Mesendoderm (in vitro differentiated cells): ENCODE measurements around the gene NIPAL1.

Experiments used
- DNase-seq: peaks from one replicate; pipeline ENCODE4 v3.0.0; 2013
- H2AK5ac ChIP-seq: 2 replicates; pipeline ENCODE4 v1.6.1; 2013; ENCODE audit warnings: low read length, inconsistent platforms
- H2BK120ac ChIP-seq: 2 replicates; pipeline ENCODE4 v1.6.1; 2013; ENCODE audit warnings: low read depth, mild to moderate bottlenecking, low read length, moderate library complexity, mixed read lengths
- H2BK15ac ChIP-seq: replicated peaks from 2 replicates; pipeline ENCODE4 v1.6.1; 2013; ENCODE audit warnings: low read depth, mild to moderate bottlenecking, moderate library complexity
- H2BK5ac ChIP-seq: 2 replicates; pipeline ENCODE4 v1.6.1; 2013; ENCODE audit warnings: low read length, inconsistent platforms
- H3K18ac ChIP-seq: 2 replicates; pipeline ENCODE4 v1.6.1; 2013; ENCODE audit warnings: mild to moderate bottlenecking, low read length, mixed read lengths
- H3K23ac ChIP-seq: one replicate; pipeline ENCODE4 v1.6.1; 2013; ENCODE audit warnings: low read length
- H3K27ac ChIP-seq: 2 replicates; pipeline ENCODE4 v1.5.1; 2013; ENCODE audit warnings: low read depth, mild to moderate bottlenecking, inconsistent platforms, low read length, moderate library complexity
- H3K27me3 ChIP-seq: 2 replicates; pipeline ENCODE4 v1.6.1; 2013; ENCODE audit warnings: low read length, control low read depth, mild to moderate bottlenecking, inconsistent platforms; ENCODE audit not compliant: insufficient read depth, poor library complexity
- H3K36me3 ChIP-seq: 2 replicates; pipeline ENCODE4 v1.6.1; 2013; ENCODE audit warnings: low read length, inconsistent platforms; ENCODE audit not compliant: control insufficient read depth, insufficient read depth
- H3K4ac ChIP-seq: one replicate; pipeline ENCODE4 v1.6.1; 2013; ENCODE audit warnings: low read depth, mild to moderate bottlenecking, low read length, moderate library complexity
- H3K4me1 ChIP-seq: 2 replicates; pipeline ENCODE4 v1.6.1; 2013; ENCODE audit warnings: low read depth, low read length, inconsistent platforms; ENCODE audit not compliant: control insufficient read depth
- H3K4me2 ChIP-seq: 2 replicates; pipeline ENCODE4 v1.6.1; 2013; ENCODE audit warnings: low read length
- H3K4me3 ChIP-seq: 2 replicates; pipeline ENCODE4 v1.5.1; 2013; ENCODE audit warnings: mild to moderate bottlenecking, low read length
- H3K56ac ChIP-seq: one replicate; pipeline ENCODE4 v1.6.1; 2013; ENCODE audit warnings: low read length
- H3K79me1 ChIP-seq: 2 replicates; pipeline ENCODE4 v1.6.1; 2013; ENCODE audit warnings: low read length, inconsistent platforms
- H3K79me2 ChIP-seq: 2 replicates; pipeline ENCODE4 v1.6.1; 2013; ENCODE audit warnings: mild to moderate bottlenecking, low read length; ENCODE audit not compliant: control insufficient read depth, insufficient read depth
- H3K9ac ChIP-seq: 2 replicates; pipeline ENCODE4 v1.6.1; 2013; ENCODE audit warnings: low read length, inconsistent platforms
- H4K5ac ChIP-seq: one replicate; pipeline ENCODE4 v1.6.1; 2013; ENCODE audit warnings: low read length
- H4K8ac ChIP-seq: one replicate; pipeline ENCODE4 v1.6.1; 2013; ENCODE audit warnings: low read depth, mild to moderate bottlenecking, control low read depth, low read length, moderate library complexity
- WGBS: extraction: QIAGEN DNeasy Blood & Tissue Kit; methylation state at CpG from one replicate; pipeline ENCODE4 v1.1.7; 2013; ENCODE audit warnings: low lambda C conversion rate, missing lambda C conversion rate; ENCODE audit not compliant: insufficient coverage; ENCODE audit errors: extremely low coverage; 5-methylcytosine and 5-hydroxymethylcytosine counted together

The NIPAL1 gene

GRCh38 chr4:48049483-48049882 is 32.9 kb downstream of the NIPAL1 start:
- Histone ChIP-seq H3K4me3 (no peak overlapping the region), H2BK120ac (no peak overlapping the region), H3K79me2 (no peaks in the 10 kb centered on the region), H3K79me1 (no peaks in the 10 kb centered on the region), H2BK15ac (no peak overlapping the region), H3K36me3 (no peaks in the 10 kb centered on the region), H3K27ac (no peak overlapping the region), H3K4ac (no peak overlapping the region), H3K9ac (no peak overlapping the region), H2BK5ac (no peak overlapping the region), H3K18ac (no peak overlapping the region), H3K4me1 (no peaks in the 10 kb centered on the region), H3K56ac (no peak overlapping the region), H2AK5ac (no peak overlapping the region), H4K5ac (no peak overlapping the region), H3K4me2 (no peak overlapping the region), H3K23ac (peak overlapping the region; percentile 74), H3K27me3 (no peaks in the 10 kb centered on the region), H4K8ac (no peak overlapping the region)
- no peak for DNase-seq
- WGBS = no CpG with 5 or more reads among the region's 8 CpGs

DNA sequence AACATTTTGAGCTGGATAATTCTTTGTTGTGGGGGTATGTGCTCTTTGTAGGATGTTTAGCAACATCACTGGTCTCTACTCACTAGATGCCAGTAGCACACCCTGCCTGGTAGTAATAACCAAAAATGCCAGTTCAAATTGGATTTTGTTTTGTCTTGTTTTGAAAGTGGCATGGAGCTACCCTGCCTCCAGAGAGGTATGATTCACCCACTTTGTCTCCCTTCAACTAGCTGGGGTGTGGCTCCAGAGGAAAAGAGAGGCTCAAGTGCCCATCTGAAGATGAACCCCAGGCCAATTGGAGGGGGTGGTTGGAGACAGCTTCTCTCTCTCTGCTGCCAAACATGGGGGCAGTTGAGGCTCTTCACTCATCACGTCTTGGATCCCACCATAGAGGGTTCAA is 34.5 kb downstream of the NIPAL1 start:
- H3K27ac ChIP-seq = no peak overlapping the region
- no peak overlapping the region for H3K9ac ChIP-seq
- no peak overlapping the region for H3K56ac ChIP-seq
- H2BK120ac ChIP-seq = no peak overlapping the region
- no peaks in the 10 kb centered on the region for H3K79me1 ChIP-seq
- H2AK5ac ChIP-seq = no peak overlapping the region
- no peaks in the 10 kb centered on the region for H3K27me3 ChIP-seq
- no peak overlapping the region for H3K4me2 ChIP-seq
- H3K23ac ChIP-seq = no peak overlapping the region
- no peak overlapping the region for H3K4me3 ChIP-seq
- no peak overlapping the region for H3K4ac ChIP-seq
- no peak for DNase-seq
- no peaks in the 10 kb centered on the region for H3K4me1 ChIP-seq
- H4K5ac ChIP-seq = no peak overlapping the region
- H3K36me3 ChIP-seq = no peaks in the 10 kb centered on the region
- no CpG with 5 or more reads among the region's 1 CpG for WGBS
- H4K8ac ChIP-seq = no peak overlapping the region
- H2BK15ac ChIP-seq = no peak overlapping the region
- H2BK5ac ChIP-seq = no peak overlapping the region
- no peaks in the 10 kb centered on the region for H3K79me2 ChIP-seq
- no peak overlapping the region for H3K18ac ChIP-seq

GRCh38 chr4:48058617-48059530 is 42.3 kb downstream of the NIPAL1 start:
- peak; percentile 61 for DNase-seq
- WGBS = no CpG with 5 or more reads among the region's 5 CpGs
- no peak overlapping the region for H3K23ac ChIP-seq

GRCh38 chr4:48064349-48064748 is 47.8 kb downstream of the NIPAL1 start:
- no peak overlapping the region for H2BK15ac ChIP-seq
- no peaks in the 10 kb centered on the region for H3K79me1 ChIP-seq

More at GRCh38 chr4:48058617-48059530, 42.3 kb downstream of the NIPAL1 start:
- Histone ChIP-seq H3K56ac (no peak overlapping the region), H3K36me3 (no peaks in the 10 kb centered on the region), H2BK5ac (no peak overlapping the region), H3K4me2 (no peak overlapping the region), H2BK120ac (no peak overlapping the region), H3K4ac (no peak overlapping the region), H2BK15ac (no peak overlapping the region), H3K4me1 (no peaks in the 10 kb centered on the region), H3K27me3 (no peaks in the 10 kb centered on the region), H3K79me2 (no peaks in the 10 kb centered on the region), H3K18ac (no peak overlapping the region), H3K4me3 (no peak overlapping the region), H3K9ac (no peak overlapping the region), H4K8ac (no peak overlapping the region), H2AK5ac (no peak overlapping the region), H4K5ac (no peak overlapping the region), H3K79me1 (no peaks in the 10 kb centered on the region), H3K27ac (no peak overlapping the region)

GRCh38 chr4:48065587-48066052 is 49.0 kb downstream of the NIPAL1 start:
- Histone ChIP-seq H3K36me3 (no peaks in the 10 kb centered on the region), H3K9ac (no peak overlapping the region), H3K4ac (no peak overlapping the region), H4K5ac (no peak overlapping the region), H3K18ac (no peak overlapping the region), H3K4me1 (no peaks in the 10 kb centered on the region), H2AK5ac (no peak overlapping the region), H3K79me2 (no peaks in the 10 kb centered on the region), H3K4me3 (no peak overlapping the region), H3K56ac (no peak overlapping the region), H2BK15ac (no peak overlapping the region), H3K4me2 (no peak overlapping the region), H3K27ac (no peak overlapping the region), H3K23ac (no peak overlapping the region), H3K79me1 (no peaks in the 10 kb centered on the region), H3K27me3 (no peaks in the 10 kb centered on the region), H4K8ac (no peak overlapping the region), H2BK120ac (no peak overlapping the region), H2BK5ac (no peak overlapping the region)
- WGBS = no CpG with 5 or more reads among the region's 1 CpG
- no peak for DNase-seq

More at GRCh38 chr4:48064349-48064748, 47.8 kb downstream of the NIPAL1 start:
- WGBS = no CpG with 5 or more reads among the region's 3 CpGs
- Histone ChIP-seq H2AK5ac (no peak overlapping the region), H3K9ac (no peak overlapping the region), H2BK5ac (no peak overlapping the region), H3K4me3 (no peak overlapping the region), H4K5ac (no peak overlapping the region), H3K4me2 (no peak overlapping the region), H3K4me1 (no peaks in the 10 kb centered on the region), H3K79me2 (no peaks in the 10 kb centered on the region), H3K27ac (no peak overlapping the region), H3K36me3 (no peaks in the 10 kb centered on the region), H3K27me3 (no peaks in the 10 kb centered on the region), H2BK120ac (no peak overlapping the region), H3K18ac (no peak overlapping the region), H4K8ac (no peak overlapping the region), H3K56ac (no peak overlapping the region), H3K4ac (no peak overlapping the region), H3K23ac (no peak overlapping the region)
- no peak for DNase-seq
